H1 (cell line): ENCODE results near the gene ARFGEF3. TPM values are rescaled to one million over a fixed set of nuclear protein-coding genes. Genes with fewer than 3 reads are reported as not detected.

ENCODE experiments used
- PHF8 ChIP-seq: fragments of 200-600 bp; sonication (generic); conservative IDR thresholded peaks from 2 replicates; pipeline ENCODE4 v1.7.1; 2012; ENCODE audit warnings: low read depth, mild to moderate bottlenecking, inconsistent platforms, low read length, moderate library complexity
- SIN3A ChIP-seq, 2 experiments: IDR thresholded peaks in 1 of 2; conservative IDR thresholded peaks in 1 of 2; 2 replicates each; pipeline ENCODE4 v1.6.1; 2011 to 2012; ENCODE audit warnings: low read length in 2 of 2, improper control_type of control experiment in 1 of 2, low read depth in 1 of 2, mild to moderate bottlenecking in 1 of 2
- polyA plus RNA-seq, 7 experiments: library from polyadenylated mRNA; depleted of rRNA in 3 of 7; stranded (reverse) in 5 of 7; unstranded in 2 of 7; fragments of >200 nt in 5 of 7; fragments of 200-250 nt in 2 of 7; gene quantifications; 1 replicate in 5 of 7; 2 replicates in 1 of 7; 4 replicates in 1 of 7; pipeline versions ENCODE4 v1.2.1 to v1.2.3, GENCODE V29; 2011 to 2013; ENCODE audit warnings: missing spikeins in 2 of 7, mixed read lengths in 2 of 7
- total RNA-seq: library from RNA; stranded (reverse); fragmentation: NEBNext Ultra II Directional; extraction: Animal tissue kit (Norgen Biotek cat#: 25700); gene quantifications from 2 replicates; pipeline ENCODE4 v1.2.1, GENCODE V29; 2021
- TF ChIP-seq, protein P1 (sequence below): fragments of 300-600 bp; sonication (generic); IDR thresholded peaks from 2 replicates; pipeline ENCODE4 v1.7.1; 2012; ENCODE audit warnings: low read length, moderate library complexity, mild to moderate bottlenecking, inconsistent platforms; ENCODE audit not compliant: insufficient replicate concordance

Gene ARFGEF3
- total and polyA plus RNA-seq, 2 of the 8 experiments (the other 6 are each of a cell fraction or from before 2014, with no cell fraction given), result 5.8 to 23.2 TPM

DNA sequence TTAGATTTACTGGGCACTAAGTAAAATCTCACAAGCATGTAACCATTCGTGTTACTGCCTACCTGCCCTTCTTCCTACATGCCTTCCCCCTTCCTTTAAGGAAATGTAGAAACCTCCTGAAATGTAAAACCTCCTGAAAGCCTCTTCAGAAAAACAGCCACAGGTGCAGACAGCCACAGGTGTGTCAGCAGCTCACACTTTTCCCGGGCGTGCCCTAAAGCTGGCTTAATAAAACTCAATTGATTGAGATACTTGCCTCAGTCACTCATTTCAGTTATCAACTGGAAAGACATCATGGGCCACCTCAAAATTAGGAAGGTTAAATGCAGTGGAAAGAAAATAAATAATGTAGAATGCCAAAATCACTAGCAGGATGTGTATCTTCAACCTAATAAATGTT, 79.6 kb downstream of the ARFGEF3 start (continued):
- TF ChIP-seq, protein P1, sequence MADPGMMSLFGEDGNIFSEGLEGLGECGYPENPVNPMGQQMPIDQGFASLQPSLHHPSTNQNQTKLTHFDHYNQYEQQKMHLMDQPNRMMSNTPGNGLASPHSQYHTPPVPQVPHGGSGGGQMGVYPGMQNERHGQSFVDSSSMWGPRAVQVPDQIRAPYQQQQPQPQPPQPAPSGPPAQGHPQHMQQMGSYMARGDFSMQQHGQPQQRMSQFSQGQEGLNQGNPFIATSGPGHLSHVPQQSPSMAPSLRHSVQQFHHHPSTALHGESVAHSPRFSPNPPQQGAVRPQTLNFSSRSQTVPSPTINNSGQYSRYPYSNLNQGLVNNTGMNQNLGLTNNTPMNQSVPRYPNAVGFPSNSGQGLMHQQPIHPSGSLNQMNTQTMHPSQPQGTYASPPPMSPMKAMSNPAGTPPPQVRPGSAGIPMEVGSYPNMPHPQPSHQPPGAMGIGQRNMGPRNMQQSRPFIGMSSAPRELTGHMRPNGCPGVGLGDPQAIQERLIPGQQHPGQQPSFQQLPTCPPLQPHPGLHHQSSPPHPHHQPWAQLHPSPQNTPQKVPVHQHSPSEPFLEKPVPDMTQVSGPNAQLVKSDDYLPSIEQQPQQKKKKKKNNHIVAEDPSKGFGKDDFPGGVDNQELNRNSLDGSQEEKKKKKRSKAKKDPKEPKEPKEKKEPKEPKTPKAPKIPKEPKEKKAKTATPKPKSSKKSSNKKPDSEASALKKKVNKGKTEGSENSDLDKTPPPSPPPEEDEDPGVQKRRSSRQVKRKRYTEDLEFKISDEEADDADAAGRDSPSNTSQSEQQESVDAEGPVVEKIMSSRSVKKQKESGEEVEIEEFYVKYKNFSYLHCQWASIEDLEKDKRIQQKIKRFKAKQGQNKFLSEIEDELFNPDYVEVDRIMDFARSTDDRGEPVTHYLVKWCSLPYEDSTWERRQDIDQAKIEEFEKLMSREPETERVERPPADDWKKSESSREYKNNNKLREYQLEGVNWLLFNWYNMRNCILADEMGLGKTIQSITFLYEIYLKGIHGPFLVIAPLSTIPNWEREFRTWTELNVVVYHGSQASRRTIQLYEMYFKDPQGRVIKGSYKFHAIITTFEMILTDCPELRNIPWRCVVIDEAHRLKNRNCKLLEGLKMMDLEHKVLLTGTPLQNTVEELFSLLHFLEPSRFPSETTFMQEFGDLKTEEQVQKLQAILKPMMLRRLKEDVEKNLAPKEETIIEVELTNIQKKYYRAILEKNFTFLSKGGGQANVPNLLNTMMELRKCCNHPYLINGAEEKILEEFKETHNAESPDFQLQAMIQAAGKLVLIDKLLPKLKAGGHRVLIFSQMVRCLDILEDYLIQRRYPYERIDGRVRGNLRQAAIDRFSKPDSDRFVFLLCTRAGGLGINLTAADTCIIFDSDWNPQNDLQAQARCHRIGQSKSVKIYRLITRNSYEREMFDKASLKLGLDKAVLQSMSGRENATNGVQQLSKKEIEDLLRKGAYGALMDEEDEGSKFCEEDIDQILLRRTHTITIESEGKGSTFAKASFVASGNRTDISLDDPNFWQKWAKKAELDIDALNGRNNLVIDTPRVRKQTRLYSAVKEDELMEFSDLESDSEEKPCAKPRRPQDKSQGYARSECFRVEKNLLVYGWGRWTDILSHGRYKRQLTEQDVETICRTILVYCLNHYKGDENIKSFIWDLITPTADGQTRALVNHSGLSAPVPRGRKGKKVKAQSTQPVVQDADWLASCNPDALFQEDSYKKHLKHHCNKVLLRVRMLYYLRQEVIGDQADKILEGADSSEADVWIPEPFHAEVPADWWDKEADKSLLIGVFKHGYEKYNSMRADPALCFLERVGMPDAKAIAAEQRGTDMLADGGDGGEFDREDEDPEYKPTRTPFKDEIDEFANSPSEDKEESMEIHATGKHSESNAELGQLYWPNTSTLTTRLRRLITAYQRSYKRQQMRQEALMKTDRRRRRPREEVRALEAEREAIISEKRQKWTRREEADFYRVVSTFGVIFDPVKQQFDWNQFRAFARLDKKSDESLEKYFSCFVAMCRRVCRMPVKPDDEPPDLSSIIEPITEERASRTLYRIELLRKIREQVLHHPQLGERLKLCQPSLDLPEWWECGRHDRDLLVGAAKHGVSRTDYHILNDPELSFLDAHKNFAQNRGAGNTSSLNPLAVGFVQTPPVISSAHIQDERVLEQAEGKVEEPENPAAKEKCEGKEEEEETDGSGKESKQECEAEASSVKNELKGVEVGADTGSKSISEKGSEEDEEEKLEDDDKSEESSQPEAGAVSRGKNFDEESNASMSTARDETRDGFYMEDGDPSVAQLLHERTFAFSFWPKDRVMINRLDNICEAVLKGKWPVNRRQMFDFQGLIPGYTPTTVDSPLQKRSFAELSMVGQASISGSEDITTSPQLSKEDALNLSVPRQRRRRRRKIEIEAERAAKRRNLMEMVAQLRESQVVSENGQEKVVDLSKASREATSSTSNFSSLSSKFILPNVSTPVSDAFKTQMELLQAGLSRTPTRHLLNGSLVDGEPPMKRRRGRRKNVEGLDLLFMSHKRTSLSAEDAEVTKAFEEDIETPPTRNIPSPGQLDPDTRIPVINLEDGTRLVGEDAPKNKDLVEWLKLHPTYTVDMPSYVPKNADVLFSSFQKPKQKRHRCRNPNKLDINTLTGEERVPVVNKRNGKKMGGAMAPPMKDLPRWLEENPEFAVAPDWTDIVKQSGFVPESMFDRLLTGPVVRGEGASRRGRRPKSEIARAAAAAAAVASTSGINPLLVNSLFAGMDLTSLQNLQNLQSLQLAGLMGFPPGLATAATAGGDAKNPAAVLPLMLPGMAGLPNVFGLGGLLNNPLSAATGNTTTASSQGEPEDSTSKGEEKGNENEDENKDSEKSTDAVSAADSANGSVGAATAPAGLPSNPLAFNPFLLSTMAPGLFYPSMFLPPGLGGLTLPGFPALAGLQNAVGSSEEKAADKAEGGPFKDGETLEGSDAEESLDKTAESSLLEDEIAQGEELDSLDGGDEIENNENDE, result no peak
- TF ChIP-seq SIN3A (conservative IDR thresholded peaks at IDR 0.05 in 1 of 2, IDR thresholded peaks at IDR 0.05 in 1 of 2; ENCODE audit: low read depth in 1 of 2, low read length in 2 of 2), result no peak
- TF ChIP-seq PHF8, result no peak
- TF ChIP-seq, all 59 proteins: peak for 0
